ENCODE results near the gene FABP2. TPM values are rescaled to one million over a fixed set of nuclear protein-coding genes. Genes with fewer than 3 reads are reported as not detected.

FABP2 gene
- total and polyA plus RNA-seq, 2 of the 8 experiments (the other 6 are each of a cell fraction or from before 2014, with no cell fraction given): not detected

- Histone ChIP-seq H3K4ac (replicated peaks; ENCODE audit: insufficient read length, low read depth, low read length) (no peak overlapping the region), H3K9ac (replicated peaks in 1 of 4; ENCODE audit: extremely low read depth in 1 of 4, low read depth in 3 of 4, low read length in 3 of 4) (no peak overlapping the region), H3K9me3 (ENCODE audit: insufficient read depth in 2 of 2, low read depth in 1 of 2, low read length in 1 of 2) (no peaks in the 10 kb centered on the region), H2BK15ac (ENCODE audit: low read length) (no peak overlapping the region), H3K4me3 (ENCODE audit: extremely low read depth in 1 of 4, insufficient read depth in 2 of 4, low read depth in 3 of 4, low read length in 4 of 4) (no peak overlapping the region), H2AFZ (ENCODE audit: low read length) (no peak overlapping the region), H4K20me1 (replicated peaks in 1 of 2; ENCODE audit: control insufficient read depth in 1 of 2, insufficient read depth in 2 of 2, low read length in 2 of 2) (no peaks in the 10 kb centered on the region), H3K79me1 (ENCODE audit: low read depth, low read length) (no peaks in the 10 kb centered on the region), H2BK5ac (ENCODE audit: low read depth, low read length) (no peak overlapping the region), H4K91ac (replicated peaks; ENCODE audit: insufficient read length, low read length) (no peak overlapping the region), H3K4me2 (ENCODE audit: insufficient read depth in 1 of 2, low read depth in 2 of 2, low read length in 2 of 2) (no peak overlapping the region), H2BK120ac (replicated peaks; ENCODE audit: low read depth, low read length) (no peak overlapping the region), H3K56ac (replicated peaks; ENCODE audit: insufficient read length, low read depth, low read length) (no peak overlapping the region), H3K79me2 (ENCODE audit: control insufficient read depth in 1 of 2, insufficient read depth in 2 of 2, low read length in 2 of 2) (no peaks in the 10 kb centered on the region), H2AK5ac (ENCODE audit: low read depth, low read length) (no peak overlapping the region), H3K14ac (ENCODE audit: insufficient read length) (no peak overlapping the region), H3K18ac (ENCODE audit: extremely low read depth, low read length) (no peak overlapping the region), H3K27ac (ENCODE audit: low read depth, low read length) (no peak overlapping the region), H3K4me1 (replicated peaks in 1 of 4; ENCODE audit: control insufficient read depth in 3 of 4, insufficient read depth in 4 of 4, low read length in 3 of 4) (no peaks in the 10 kb centered on the region), H2BK20ac (ENCODE audit: low read length) (no peak overlapping the region), H4K5ac (ENCODE audit: insufficient read length, low read depth, low read length) (no peak overlapping the region), H3K23ac (ENCODE audit: insufficient read length) (no peak overlapping the region), H3K36me3 (ENCODE audit: control insufficient read depth in 2 of 4, insufficient read depth in 4 of 4, low read length in 3 of 4) (no peaks in the 10 kb centered on the region; a peak in 1 of 8 replicates), H2BK12ac (ENCODE audit: low read depth, low read length) (no peak overlapping the region), H3K23me2 (ENCODE audit: low read depth, low read length) (no peaks in the 10 kb centered on the region), H4K8ac (ENCODE audit: extremely low read depth, insufficient read depth, low read length) (no peak overlapping the region), H3K27me3 (replicated peaks in 1 of 4; ENCODE audit: control insufficient read depth in 3 of 4, extremely low read depth in 1 of 4, insufficient read depth in 3 of 4, low read length in 3 of 4) (no peaks in the 10 kb centered on the region)
- POLR2A ChIA-PET (ENCODE audit: partially characterized antibody): no interaction called here
- TF ChIP-seq RAD21 (IDR thresholded peaks at IDR 0.05 in 1 of 2, conservative IDR thresholded peaks at IDR 0.05 in 1 of 2; ENCODE audit: low read depth in 2 of 2, low read length in 2 of 2) (peak; percentile 65 to 66), BRCA1 (IDR thresholded peaks at IDR 0.05; ENCODE audit: low read depth, low read length) (no peak), CTCF (IDR thresholded peaks at IDR 0.05; ENCODE audit: control extremely low read depth in 1 of 3, insufficient read depth in 1 of 3, low read depth in 1 of 3, low read length in 3 of 3) (peak in 1 of 3 experiments; percentile 28; a peak in 1 of 4 replicates)
- DNase-seq (ENCODE audit: low read depth in 1 of 2, low spot score in 2 of 2) (no peak), FAIRE-seq (no peak)
- 76% methylated on average over 3 of the region's 3 CpGs; no CpG with 5 or more reads in 1 of the 2 experiments for WGBS, 2 experiments (ENCODE audit: extremely low coverage in 1 of 2, insufficient coverage in 1 of 2, insufficient read length in 1 of 2, insufficient replicate concordance in 2 of 2, low coverage in 1 of 2, low lambda C conversion rate in 2 of 2, missing lambda C conversion rate in 1 of 2)
- CTCF ChIA-PET (ENCODE audit: partially characterized antibody): interaction anchor here (0.7 to 1.0 kb wide), 5 partner anchors 9 to 261 kb away, joined by 3 to 4 read pairs (median 3); no protein-coding TSS in a partner anchor
Measured at GRCh38 chr4:119286377-119287002, 35.4 kb downstream of the FABP2 start.

Data from H1 (cell line).